Adrenal gland (tissue), 5 donors: ENCODE data around the gene KMT5B.

Experiments used
- POLR2A ChIP-seq, 2 donors: fragments of 450-650 bp; IDR thresholded peaks; one replicate each; pipeline ENCODE4 v1.6.1; 2017; ENCODE audit warnings: antibody characterized with exemption in 2 of 2, mild to moderate bottlenecking in 2 of 2, moderate library complexity in 1 of 2
- TF ChIP-seq, protein P1 (sequence below), 6 experiments: fragments of 450-650 bp in 4 of 6; fragments of 200-600 bp in 2 of 6; sonication (generic) in 1 of 6; IDR thresholded peaks; 1 replicate in 5 of 6; 2 replicates in 1 of 6; pipeline versions ENCODE4 v1.5.1 to v1.8.0; 2016 to 2021; ENCODE audit warnings: antibody characterized with exemption in 6 of 6, mild to moderate bottlenecking in 2 of 6, moderate library complexity in 1 of 6
- donor health status: DM: no; HTN: no; CAD: no.

DNA sequence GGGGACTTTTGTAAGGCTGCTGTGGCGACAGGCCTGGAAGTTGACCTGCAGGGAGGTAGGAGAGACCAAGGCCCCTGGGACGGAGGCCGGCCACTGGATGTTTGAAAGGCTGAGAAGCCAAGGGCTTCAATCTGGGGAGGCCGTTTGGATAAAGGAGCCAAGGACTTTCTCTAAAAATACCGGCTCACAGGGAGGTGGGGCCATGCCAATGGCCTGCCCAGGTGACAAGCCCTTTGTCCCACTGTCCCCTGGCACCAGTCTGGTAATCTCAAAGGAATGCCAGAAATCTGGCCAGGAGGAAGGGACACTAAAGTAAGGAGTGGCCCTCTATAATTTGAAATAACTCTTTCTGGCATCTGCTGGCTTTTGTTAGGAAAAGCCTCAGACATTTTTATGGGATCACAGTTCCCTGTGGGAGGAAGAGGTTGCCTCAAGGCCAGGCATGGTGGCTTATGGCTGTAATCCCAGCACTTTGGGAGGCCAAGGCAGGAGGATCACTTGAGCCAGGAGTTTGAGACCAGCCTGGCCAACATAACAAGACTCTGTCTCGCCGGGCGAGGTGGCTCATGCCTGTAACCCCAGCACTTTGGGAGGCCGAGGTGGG, 90.1 kb downstream of the KMT5B start:
- TF ChIP-seq, protein P1, sequence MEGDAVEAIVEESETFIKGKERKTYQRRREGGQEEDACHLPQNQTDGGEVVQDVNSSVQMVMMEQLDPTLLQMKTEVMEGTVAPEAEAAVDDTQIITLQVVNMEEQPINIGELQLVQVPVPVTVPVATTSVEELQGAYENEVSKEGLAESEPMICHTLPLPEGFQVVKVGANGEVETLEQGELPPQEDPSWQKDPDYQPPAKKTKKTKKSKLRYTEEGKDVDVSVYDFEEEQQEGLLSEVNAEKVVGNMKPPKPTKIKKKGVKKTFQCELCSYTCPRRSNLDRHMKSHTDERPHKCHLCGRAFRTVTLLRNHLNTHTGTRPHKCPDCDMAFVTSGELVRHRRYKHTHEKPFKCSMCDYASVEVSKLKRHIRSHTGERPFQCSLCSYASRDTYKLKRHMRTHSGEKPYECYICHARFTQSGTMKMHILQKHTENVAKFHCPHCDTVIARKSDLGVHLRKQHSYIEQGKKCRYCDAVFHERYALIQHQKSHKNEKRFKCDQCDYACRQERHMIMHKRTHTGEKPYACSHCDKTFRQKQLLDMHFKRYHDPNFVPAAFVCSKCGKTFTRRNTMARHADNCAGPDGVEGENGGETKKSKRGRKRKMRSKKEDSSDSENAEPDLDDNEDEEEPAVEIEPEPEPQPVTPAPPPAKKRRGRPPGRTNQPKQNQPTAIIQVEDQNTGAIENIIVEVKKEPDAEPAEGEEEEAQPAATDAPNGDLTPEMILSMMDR (IDR thresholded peaks at IDR 0.05) = no peak
- no peak for TF ChIP-seq POLR2A (IDR thresholded peaks at IDR 0.05)
